ENCODE data around the gene NKAP.
A peak's percentile ranks its signal among the peaks of the same experiment; 100 is the strongest.

The NKAP gene

DNA sequence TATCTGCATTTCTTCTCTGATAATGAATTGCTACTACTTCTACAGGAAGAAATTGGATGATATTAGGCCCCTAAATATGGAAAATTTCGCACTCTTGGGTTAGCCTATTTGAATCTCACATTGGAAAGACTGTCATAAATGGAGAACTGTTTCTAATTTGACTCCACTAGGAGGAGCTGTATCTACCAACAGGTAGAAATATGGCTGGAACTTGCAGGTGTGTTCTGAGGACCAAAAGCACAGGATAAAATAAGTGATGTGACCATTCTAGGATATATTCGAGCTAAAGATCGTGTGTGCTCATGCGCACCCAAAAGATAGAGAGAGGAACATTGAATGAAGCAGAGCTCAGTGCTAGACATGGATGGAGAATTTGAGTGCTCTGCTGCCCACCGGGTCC lies 4.8 kb upstream of the NKAP start:
- no peak overlapping the region for H3K4me3 ChIP-seq (ENCODE audit: low read length)
- peaks cover 2% of the 10 kb centered on the region; the same call in 1 of the 2 replicates for H3K79me2 ChIP-seq (ENCODE audit: low read length)
- no peak overlapping the region for H3K27ac ChIP-seq (ENCODE audit: low read length)
- H3K4me1 ChIP-seq (ENCODE audit: low read length): peaks cover 3% of the 10 kb centered on the region; the same call in 1 of the 2 replicates
- no peaks in the 10 kb centered on the region for H3K27me3 ChIP-seq (ENCODE audit: low read depth, low read length)
- H2AFZ ChIP-seq (ENCODE audit: low read depth, low read length): 0 out of 2 replicates have a peak overlapping the region, but pooled peaks have one; percentile 25
- no peaks in the 10 kb centered on the region for H3K36me3 ChIP-seq (replicated peaks; ENCODE audit: low read depth, low read length)
- H3K4me2 ChIP-seq (ENCODE audit: low read length): no peak overlapping the region
- no peaks in the 10 kb centered on the region for H3K9me3 ChIP-seq (ENCODE audit: insufficient read depth, low read length)
- H3K9ac ChIP-seq (ENCODE audit: low read length): no peak overlapping the region
- TF ChIP-seq, protein P1, sequence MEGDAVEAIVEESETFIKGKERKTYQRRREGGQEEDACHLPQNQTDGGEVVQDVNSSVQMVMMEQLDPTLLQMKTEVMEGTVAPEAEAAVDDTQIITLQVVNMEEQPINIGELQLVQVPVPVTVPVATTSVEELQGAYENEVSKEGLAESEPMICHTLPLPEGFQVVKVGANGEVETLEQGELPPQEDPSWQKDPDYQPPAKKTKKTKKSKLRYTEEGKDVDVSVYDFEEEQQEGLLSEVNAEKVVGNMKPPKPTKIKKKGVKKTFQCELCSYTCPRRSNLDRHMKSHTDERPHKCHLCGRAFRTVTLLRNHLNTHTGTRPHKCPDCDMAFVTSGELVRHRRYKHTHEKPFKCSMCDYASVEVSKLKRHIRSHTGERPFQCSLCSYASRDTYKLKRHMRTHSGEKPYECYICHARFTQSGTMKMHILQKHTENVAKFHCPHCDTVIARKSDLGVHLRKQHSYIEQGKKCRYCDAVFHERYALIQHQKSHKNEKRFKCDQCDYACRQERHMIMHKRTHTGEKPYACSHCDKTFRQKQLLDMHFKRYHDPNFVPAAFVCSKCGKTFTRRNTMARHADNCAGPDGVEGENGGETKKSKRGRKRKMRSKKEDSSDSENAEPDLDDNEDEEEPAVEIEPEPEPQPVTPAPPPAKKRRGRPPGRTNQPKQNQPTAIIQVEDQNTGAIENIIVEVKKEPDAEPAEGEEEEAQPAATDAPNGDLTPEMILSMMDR (IDR thresholded peaks at IDR 0.05; ENCODE audit: low read depth, low read length): peak; percentile 54
- no peak for TF ChIP-seq EZH2phosphoT487 (IDR thresholded peaks at IDR 0.05; ENCODE audit: low read depth)
- no peaks in the 10 kb centered on the region for H4K20me1 ChIP-seq (ENCODE audit: insufficient read depth, low read length)

DNA sequence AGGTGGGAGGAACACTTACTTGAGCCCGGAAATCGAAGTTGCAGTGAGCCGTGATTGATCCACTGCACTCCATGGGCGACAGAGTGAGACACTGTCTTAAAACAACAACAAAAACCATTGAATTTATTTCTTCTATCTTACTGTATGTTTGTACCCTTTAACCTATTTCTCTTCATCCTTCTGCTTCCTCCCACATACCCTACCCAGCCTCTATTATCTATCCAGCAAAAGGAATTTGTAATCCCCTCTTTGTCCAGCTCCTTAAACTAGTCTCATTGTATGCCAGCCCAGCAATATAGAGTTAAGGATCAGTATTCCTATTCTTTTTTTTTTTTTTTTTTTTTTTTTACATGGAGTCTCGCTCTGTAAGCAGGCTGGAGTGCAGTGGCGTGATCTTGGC lies 1.9 kb upstream of the NKAP start:
- no peak overlapping the region for H3K4me3 ChIP-seq (ENCODE audit: low read length)
- peaks cover 4% of the 10 kb centered on the region for H3K36me3 ChIP-seq (replicated peaks; ENCODE audit: low read depth, low read length)
- peaks cover 3% of the 10 kb centered on the region; the same call in 1 of the 2 replicates for H4K20me1 ChIP-seq (ENCODE audit: insufficient read depth, low read length)
- peaks cover 12% of the 10 kb centered on the region for H3K4me1 ChIP-seq (ENCODE audit: low read length)
- H3K79me2 ChIP-seq (ENCODE audit: low read length): peaks cover 25% of the 10 kb centered on the region
- H3K27ac ChIP-seq (ENCODE audit: low read length): no peak overlapping the region
- TF ChIP-seq, protein P1 (IDR thresholded peaks at IDR 0.05; ENCODE audit: low read depth, low read length): no peak
- no peak for TF ChIP-seq EZH2phosphoT487 (IDR thresholded peaks at IDR 0.05; ENCODE audit: low read depth)
- no peak overlapping the region for H3K4me2 ChIP-seq (ENCODE audit: low read length)
- no peaks in the 10 kb centered on the region for H3K9me3 ChIP-seq (ENCODE audit: insufficient read depth, low read length)
- H3K9ac ChIP-seq (ENCODE audit: low read length): no peak overlapping the region
- H3K27me3 ChIP-seq (ENCODE audit: low read depth, low read length): no peaks in the 10 kb centered on the region
- no peak overlapping the region for H2AFZ ChIP-seq (ENCODE audit: low read depth, low read length)

- peaks cover 25% of the 10 kb centered on the region for H3K79me2 ChIP-seq (ENCODE audit: low read length)
- peaks cover 3% of the 10 kb centered on the region; the same call in 1 of the 2 replicates for H4K20me1 ChIP-seq (ENCODE audit: insufficient read depth, low read length)
- H3K4me3 ChIP-seq (ENCODE audit: low read length): peak overlapping the region; percentile 99
- H3K27me3 ChIP-seq (ENCODE audit: low read depth, low read length): no peaks in the 10 kb centered on the region
- TF ChIP-seq, protein P1 (IDR thresholded peaks at IDR 0.05; ENCODE audit: low read depth, low read length): no peak
- TF ChIP-seq EZH2phosphoT487 (IDR thresholded peaks at IDR 0.05; ENCODE audit: low read depth): no peak
- peak overlapping the region; percentile 100; the same call in 1 of the 2 replicates for H2AFZ ChIP-seq (ENCODE audit: low read depth, low read length)
- H3K9me3 ChIP-seq (ENCODE audit: insufficient read depth, low read length): no peaks in the 10 kb centered on the region
- peak overlapping the region; percentile 86 for H3K27ac ChIP-seq (ENCODE audit: low read length)
- H3K4me1 ChIP-seq (ENCODE audit: low read length): peaks cover 12% of the 10 kb centered on the region
- H3K36me3 ChIP-seq (replicated peaks; ENCODE audit: low read depth, low read length): peaks cover 4% of the 10 kb centered on the region
- peak overlapping the region; percentile 94 for H3K9ac ChIP-seq (ENCODE audit: low read length)
- H3K4me2 ChIP-seq (ENCODE audit: low read length): peak overlapping the region; percentile 97
Measured at GRCh38 chrX:119942831-119943184, 743 bp downstream of the NKAP start.

GRCh38 chrX:119942173-119942819 lies 1.3 kb downstream of the NKAP start:
- peaks cover 25% of the 10 kb centered on the region for H3K79me2 ChIP-seq (ENCODE audit: low read length)
- peak overlapping the region; percentile 99 for H3K4me3 ChIP-seq (ENCODE audit: low read length)
- peaks cover 3% of the 10 kb centered on the region; the same call in 1 of the 2 replicates for H4K20me1 ChIP-seq (ENCODE audit: insufficient read depth, low read length)
- H3K4me1 ChIP-seq (ENCODE audit: low read length): peaks cover 12% of the 10 kb centered on the region
- peak overlapping the region; percentile 94 for H3K9ac ChIP-seq (ENCODE audit: low read length)
- H3K9me3 ChIP-seq (ENCODE audit: insufficient read depth, low read length): no peaks in the 10 kb centered on the region
- H3K36me3 ChIP-seq (replicated peaks; ENCODE audit: low read depth, low read length): peaks cover 4% of the 10 kb centered on the region
- peak overlapping the region; percentile 86 for H3K27ac ChIP-seq (ENCODE audit: low read length)
- no peak for TF ChIP-seq EZH2phosphoT487 (IDR thresholded peaks at IDR 0.05; ENCODE audit: low read depth)
- TF ChIP-seq, protein P1 (IDR thresholded peaks at IDR 0.05; ENCODE audit: low read depth, low read length): no peak
- H3K4me2 ChIP-seq (ENCODE audit: low read length): peak overlapping the region; percentile 97
- no peaks in the 10 kb centered on the region for H3K27me3 ChIP-seq (ENCODE audit: low read depth, low read length)
- H2AFZ ChIP-seq (ENCODE audit: low read depth, low read length): no peak overlapping the region
